CD4-positive, alpha-beta memory T cell (primary cell): Measurements from ENCODE around the gene HOXA9. TPM values are rescaled to one million over a fixed set of nuclear protein-coding genes. Genes with fewer than 3 reads are reported as not detected.

ENCODE experiments used
- CTCF ChIA-PET: fragments of 350-600 bp; sonication (Branson Sonifier 250); formaldehyde crosslinking; loops from one replicate; lab custom pipeline; 2021; ENCODE audit warnings: inconsistent platforms; ENCODE audit not compliant: partially characterized antibody; lab: Charles Lee
- POLR2A ChIA-PET: fragments of 350-600 bp; sonication (Branson Sonifier 250); formaldehyde crosslinking; loops from one replicate; lab custom pipeline; 2021; ENCODE audit not compliant: partially characterized antibody; lab: Charles Lee
- DNase-seq, 5 donors: peaks; one replicate each; pipeline versions ENCODE4 v3.0.0 to v3.0.0-alpha.2; 2020 to 2022; ENCODE audit warnings: mixed read lengths in 1 of 5
- H3K27ac ChIP-seq: one replicate; pipeline ENCODE4 v1.7.0; 2013; ENCODE audit warnings: low read depth, low read length
- H3K27me3 ChIP-seq: 2 replicates; pipeline ENCODE4 v1.7.0; 2013; ENCODE audit warnings: mild to moderate bottlenecking, low read length, moderate library complexity; ENCODE audit not compliant: insufficient read depth
- H3K36me3 ChIP-seq: 2 replicates; pipeline ENCODE4 v1.7.0; 2013; ENCODE audit warnings: mild to moderate bottlenecking, low read length, moderate library complexity; ENCODE audit not compliant: insufficient read depth
- H3K4me1 ChIP-seq: 2 replicates; pipeline ENCODE4 v1.7.0; 2013; ENCODE audit warnings: mild to moderate bottlenecking, low read length, moderate library complexity; ENCODE audit not compliant: insufficient read depth
- H3K4me3 ChIP-seq, 2 donors: one replicate each; pipeline ENCODE4 v1.7.0; 2013; ENCODE audit warnings: low read length in 2 of 2, mild to moderate bottlenecking in 1 of 2
- H3K9me3 ChIP-seq, 2 donors: one replicate each; pipeline ENCODE4 v1.7.0; 2013; ENCODE audit warnings: low read length in 2 of 2, control low read depth in 1 of 2; ENCODE audit not compliant: control insufficient read depth in 1 of 2
- H3K27ac Mint-ChIP-seq, 7 donors: one replicate each; pipeline ENCODE4 v1.8.0; 2020 to 2021; ENCODE audit warnings: mixed read lengths in 7 of 7, mild to moderate bottlenecking in 6 of 7, inconsistent platforms in 3 of 7, moderate library complexity in 3 of 7
- H3K27me3 Mint-ChIP-seq, 2 donors: one replicate each; pipeline ENCODE4 v1.8.0; 2020 to 2021; ENCODE audit warnings: mixed read lengths in 2 of 2
- H3K36me3 Mint-ChIP-seq, 2 donors: one replicate each; pipeline ENCODE4 v1.8.0; 2020 to 2021; ENCODE audit warnings: mixed read lengths in 2 of 2, inconsistent platforms in 1 of 2, mild to moderate bottlenecking in 1 of 2
- H3K4me1 Mint-ChIP-seq, 4 donors: one replicate each; pipeline ENCODE4 v1.8.0; 2020 to 2021; ENCODE audit warnings: mixed read lengths in 4 of 4, mild to moderate bottlenecking in 1 of 4
- H3K4me3 Mint-ChIP-seq, 8 donors: one replicate each; pipeline ENCODE4 v1.8.0; 2020 to 2021; ENCODE audit warnings: mixed read lengths in 8 of 8, mild to moderate bottlenecking in 7 of 8, moderate library complexity in 6 of 8, inconsistent platforms in 3 of 8
- H3K9me3 Mint-ChIP-seq, 8 donors: one replicate each; pipeline ENCODE4 v1.8.0; 2020 to 2021; ENCODE audit warnings: mixed read lengths in 8 of 8, mild to moderate bottlenecking in 5 of 8, inconsistent platforms in 3 of 8, moderate library complexity in 1 of 8
- intact Hi-C: fragments of 100-400 bp; cut with micrococcal nuclease; formaldehyde crosslinking; loops from one replicate; pipeline ENCODE4 v1.15.1; 2023
- polyA plus RNA-seq, 2 donors: library from polyadenylated mRNA; unstranded; fragments of 300-500 nt; fragmentation: Illumina TruSeq; gene quantifications; one replicate each; pipeline ENCODE4 v1.2.3, GENCODE V29; 2021
- total RNA-seq, 2 experiments: library from RNA; stranded (reverse); gene quantifications; one replicate each; pipeline ENCODE4 v1.2.3, GENCODE V29; 2021

HOXA9 gene
- total and polyA plus RNA-seq, 4 experiments from 2014 or later: not detected

GRCh38 chr7:27175626-27176523 lies 10.5 kb upstream of the HOXA9 start:
- ChIA-PET CTCF (interaction anchor here (1.2 to 3.2 kb wide), 6 partner anchors 9 to 19 kb away, joined by 3 to 10 read pairs (median 5); partner anchors contain the start of genes HOXA11 and HOXA7), POLR2A (no interaction called here)
- Histone ChIP-seq H3K4me1 (peaks cover 35% of the 10 kb centered on the region), H3K27me3 (peaks cover 61% of the 10 kb centered on the region), H3K4me3 (no peak overlapping the region), H3K9me3 (no peaks in the 10 kb centered on the region), H3K36me3 (no peaks in the 10 kb centered on the region), H3K27ac (no peak overlapping the region)
- no peak overlapping the region for H3K27ac Mint-ChIP-seq
- peak overlapping the region in 1 of 8 donors; percentile 52 for H3K4me3 Mint-ChIP-seq
- H3K9me3 Mint-ChIP-seq: peaks cover 0 to 10% (median 2%) of the 10 kb centered on the region in 8 donors
- peaks cover 2 to 4% of the 10 kb centered on the region in 2 donors for H3K36me3 Mint-ChIP-seq
- no peak for DNase-seq
- intact Hi-C loops: no loop called here
- H3K27me3 Mint-ChIP-seq: peaks cover 58 to 71% of the 10 kb centered on the region in 2 donors
- H3K4me1 Mint-ChIP-seq: peaks cover 11 to 37% (median 19%) of the 10 kb centered on the region in 4 donors

DNA sequence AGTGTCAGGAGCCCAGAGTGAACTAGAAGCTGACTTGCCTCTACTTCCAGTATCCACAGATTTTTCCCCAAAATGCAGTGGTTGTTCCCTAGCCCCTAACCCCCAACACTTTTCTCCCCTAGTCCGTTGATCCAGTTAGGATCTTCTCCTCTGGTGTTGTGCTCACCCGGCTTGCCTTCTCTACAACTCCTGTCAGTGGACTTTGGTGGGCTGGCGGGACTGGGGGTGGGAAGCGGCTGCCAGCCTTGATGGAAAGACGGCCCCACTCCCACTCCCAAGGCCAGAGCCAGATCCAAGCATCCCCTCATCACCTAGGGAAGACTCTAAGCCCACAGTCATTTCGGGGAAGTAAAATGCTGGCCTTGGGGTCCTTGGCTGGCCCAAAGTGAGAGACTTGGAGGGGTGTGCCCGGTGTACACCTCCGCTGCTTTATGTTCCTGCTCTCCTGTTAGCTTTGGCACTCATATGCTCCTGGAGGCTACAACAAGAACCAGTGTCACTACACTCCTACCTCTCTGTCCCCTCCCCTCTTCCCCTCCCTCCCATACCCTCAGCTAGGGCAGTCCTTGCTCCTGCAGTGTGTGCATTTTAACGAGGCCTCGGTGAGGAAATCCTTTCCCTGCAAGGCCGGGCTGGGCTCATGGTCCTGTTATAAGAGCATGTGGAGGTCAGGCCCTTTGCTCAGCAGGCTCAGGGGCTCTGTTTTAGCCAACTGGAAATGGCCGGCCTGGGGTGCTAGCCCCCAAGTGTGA lies 9.7 kb upstream of the HOXA9 start:
- no peak for DNase-seq
- Mint-ChIP-seq H3K4me1 (peaks cover 11 to 37% (median 20%) of the 10 kb centered on the region in 4 donors), H3K4me3 (peak overlapping the region in 6 of 8 donors; percentile 34 to 81 (median 54)), H3K36me3 (peaks cover 2 to 4% of the 10 kb centered on the region in 2 donors), H3K9me3 (peaks cover 0 to 14% (median 2%) of the 10 kb centered on the region in 8 donors), H3K27ac (peak overlapping the region in 1 of 7 donors; percentile 72), H3K27me3 (peaks cover 63 to 73% of the 10 kb centered on the region in 2 donors)
- peaks cover 63% of the 10 kb centered on the region for H3K27me3 ChIP-seq
- CTCF ChIA-PET: interaction anchor here (1.2 to 3.2 kb wide), 4 partner anchors 12 to 21 kb away, joined by 3 to 10 read pairs (median 6); partner anchors contain the start of gene HOXA7
- H3K9me3 ChIP-seq: no peaks in the 10 kb centered on the region
- no peak overlapping the region for H3K4me3 ChIP-seq
- POLR2A ChIA-PET: interaction anchor here (0.9 to 1.8 kb wide), 2 partner anchors 8 to 10 kb away, joined by 3 to 9 read pairs; partner anchors contain the start of gene HOXA11
- intact Hi-C loops: no loop called here
- no peaks in the 10 kb centered on the region for H3K36me3 ChIP-seq
- no peak overlapping the region for H3K27ac ChIP-seq
- H3K4me1 ChIP-seq: peaks cover 35% of the 10 kb centered on the region

GRCh38 chr7:27173956-27174873 lies 8.9 kb upstream of the HOXA9 start, which contains the start of gene HOXA10:
Gene HOXA10, minus strand, starts transcription at chr7:27174320. Its CDS starts 14 bp downstream, at chr7:27174306.
- intact Hi-C loops: loop anchor here (1.0 kb wide), 1 partner anchor 10 kb away; no protein-coding TSS in a partner anchor
- peak within 1 kb of the TSS in 2 of 7 donors; percentile 72 to 84 for H3K27ac Mint-ChIP-seq
- H3K9me3 Mint-ChIP-seq: peaks cover 0 to 12% (median 2%) of the 10 kb centered on the region in 8 donors
- peaks cover 58 to 67% of the 10 kb centered on the region in 2 donors for H3K27me3 Mint-ChIP-seq
- peaks cover 0 to 2% of the 10 kb centered on the region in 2 donors for H3K36me3 Mint-ChIP-seq
- Histone ChIP-seq H3K4me3 (peak within 1 kb of the TSS in 1 of 2 donors; percentile 32), H3K9me3 (no peaks in the 10 kb centered on the region), H3K4me1 (peaks cover 31% of the 10 kb centered on the region), H3K27ac (no peak within 1 kb of the TSS), H3K27me3 (peaks cover 60% of the 10 kb centered on the region), H3K36me3 (no peaks in the 10 kb centered on the region)
- peaks cover 10 to 29% (median 15%) of the 10 kb centered on the region in 4 donors for H3K4me1 Mint-ChIP-seq
- peak within 1 kb of the TSS; percentile 31 to 81 (median 60) for H3K4me3 Mint-ChIP-seq
- ChIA-PET CTCF (interaction anchor here (1.4 to 3.2 kb wide), 4 partner anchors 13 to 1322 kb away, joined by 3 to 10 read pairs (median 4); partner anchors contain the start of gene HOXA7), POLR2A (interaction anchor here (0.9 to 2.6 kb wide), 5 partner anchors 9 to 1313 kb away, joined by 3 to 9 read pairs (median 6); partner anchors contain the start of gene HOXA11)
- no peak for DNase-seq

DNA sequence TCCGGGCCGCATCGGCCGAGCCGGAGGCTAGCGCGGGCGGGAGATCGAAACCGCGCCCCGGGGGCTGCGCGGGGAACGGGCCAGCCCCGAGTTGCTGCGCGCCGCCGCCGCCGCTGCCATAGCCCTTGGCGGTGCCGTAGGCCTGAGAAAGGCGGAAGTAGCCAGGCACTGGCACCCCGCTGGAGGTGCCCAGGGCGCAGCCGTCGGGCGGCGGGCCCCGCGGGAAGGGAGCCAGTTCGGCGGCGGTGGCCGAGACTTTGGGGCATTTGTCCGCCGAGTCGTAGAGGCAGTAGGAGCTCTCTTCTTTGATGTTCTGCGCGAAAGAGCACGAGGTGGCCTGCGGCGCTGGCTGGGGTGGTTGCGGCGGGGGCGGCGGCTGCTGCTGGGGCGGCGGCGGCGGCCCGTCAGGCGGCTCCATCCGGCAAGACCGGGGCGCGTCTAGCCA lies 8.2 kb upstream of the HOXA9 start:
- H3K27me3 ChIP-seq: peaks cover 64% of the 10 kb centered on the region
- H3K36me3 ChIP-seq: no peaks in the 10 kb centered on the region
- peak overlapping the region in 1 of 8 donors; percentile 15 for H3K4me3 Mint-ChIP-seq
- H3K4me1 ChIP-seq: peaks cover 36% of the 10 kb centered on the region
- H3K4me3 ChIP-seq: peak overlapping the region in 1 of 2 donors; percentile 32
- peaks cover 0 to 16% (median 3%) of the 10 kb centered on the region in 8 donors for H3K9me3 Mint-ChIP-seq
- no peaks in the 10 kb centered on the region for H3K9me3 ChIP-seq
- H3K36me3 Mint-ChIP-seq: peaks cover 0 to 2% of the 10 kb centered on the region in 2 donors
- no peak overlapping the region for H3K27ac ChIP-seq
- peaks cover 14 to 33% (median 20%) of the 10 kb centered on the region in 4 donors for H3K4me1 Mint-ChIP-seq
- intact Hi-C loops: loop anchor here (1.0 kb wide), 1 partner anchor 11 kb away; no protein-coding TSS in a partner anchor
- ChIA-PET CTCF (interaction anchor here (1.4 to 3.2 kb wide), 3 partner anchors 13 to 1322 kb away, joined by 3 to 10 read pairs (median 3); no protein-coding TSS in a partner anchor), POLR2A (interaction anchor here (1.1 to 2.6 kb wide), 6 partner anchors 10 to 1312 kb away, joined by 3 to 9 read pairs (median 6); partner anchors contain the start of genes HOXA11 and HOXA7)
- H3K27me3 Mint-ChIP-seq: peaks cover 58 to 66% of the 10 kb centered on the region in 2 donors
- DNase-seq: peak in 1 of 5 donors; percentile 53
- peak overlapping the region in 1 of 7 donors; percentile 54 for H3K27ac Mint-ChIP-seq

DNA sequence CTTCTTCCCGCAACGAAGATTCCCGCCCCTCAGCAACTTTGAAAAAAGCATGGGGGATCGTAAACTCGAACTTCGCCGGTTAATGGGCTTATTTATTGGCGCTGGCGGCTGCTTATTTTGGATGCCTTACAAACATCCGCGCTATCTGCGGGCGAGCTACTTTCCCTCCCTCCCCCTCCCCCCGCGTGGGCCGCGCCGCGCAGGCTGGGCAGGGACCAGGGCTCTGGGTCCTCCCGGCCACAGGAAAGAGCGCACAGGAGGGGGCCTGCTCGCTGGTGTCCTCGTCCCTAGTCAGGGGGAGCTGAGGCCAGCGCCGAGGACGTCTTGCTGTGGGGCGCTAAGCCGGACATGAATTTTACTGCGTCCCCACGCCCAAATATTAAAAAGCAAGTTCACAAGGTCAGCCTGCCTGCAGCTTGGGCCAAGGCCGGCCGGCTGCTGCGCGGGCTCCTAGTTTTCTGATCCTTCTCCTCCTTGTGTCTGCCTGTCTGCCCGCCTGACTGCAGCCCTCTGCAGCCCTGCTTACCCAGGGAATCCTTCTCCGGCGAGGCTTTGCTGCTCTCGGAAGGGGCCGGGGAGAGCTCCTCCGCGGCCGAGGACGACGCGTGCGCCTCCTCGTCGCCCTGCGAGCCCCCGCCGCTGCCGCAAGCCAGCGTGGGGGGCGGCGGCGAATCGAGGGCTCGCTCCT lies 7.6 kb upstream of the HOXA9 start:
- H3K9me3 ChIP-seq: no peaks in the 10 kb centered on the region
- peaks cover 0 to 2% of the 10 kb centered on the region in 2 donors for H3K36me3 Mint-ChIP-seq
- H3K27ac Mint-ChIP-seq: peak overlapping the region in 2 of 7 donors; percentile 83 to 84
- H3K9me3 Mint-ChIP-seq: peaks cover 0 to 22% (median 4%) of the 10 kb centered on the region in 8 donors
- peaks cover 60 to 66% of the 10 kb centered on the region in 2 donors for H3K27me3 Mint-ChIP-seq
- POLR2A ChIA-PET: interaction anchor here (0.8 to 2.6 kb wide), 6 partner anchors 11 to 1311 kb away, joined by 3 to 6 read pairs (median 4); partner anchors contain the start of genes HOXA11 and HOXA7
- DNase-seq: no peak
- CTCF ChIA-PET: interaction anchor here (0.7 to 3.2 kb wide), 4 partner anchors 10 to 1321 kb away, joined by 3 to 10 read pairs (median 3); no protein-coding TSS in a partner anchor
- H3K4me3 Mint-ChIP-seq: peak overlapping the region in 7 of 8 donors; percentile 39 to 85 (median 65)
- intact Hi-C loops: loop anchor here (1.0 kb wide), 1 partner anchor 11 kb away; no protein-coding TSS in a partner anchor
- H3K27ac ChIP-seq: no peak overlapping the region
- H3K36me3 ChIP-seq: no peaks in the 10 kb centered on the region
- H3K4me1 Mint-ChIP-seq: peaks cover 14 to 39% (median 21%) of the 10 kb centered on the region in 4 donors
- H3K4me1 ChIP-seq: peaks cover 37% of the 10 kb centered on the region
- peak overlapping the region in 1 of 2 donors; percentile 32 for H3K4me3 ChIP-seq
- peaks cover 69% of the 10 kb centered on the region for H3K27me3 ChIP-seq
